Fibroblast of villous mesenchyme (primary cell): ENCODE data around the gene ABCD4. TPM values are rescaled to one million over a fixed set of nuclear protein-coding genes. Genes with fewer than 3 reads are reported as not detected.

ENCODE experiments used
- DNase-seq: peaks from one replicate; pipeline ENCODE4 v3.0.0-alpha.2; 2010; ENCODE audit warnings: low read depth
- H3K4me3 ChIP-seq: 2 replicates; pipeline ENCODE4 v1.5.1; 2011; ENCODE audit warnings: low read depth, mild to moderate bottlenecking, low read length
- total RNA-seq: library from RNA; depleted of rRNA; stranded (reverse); fragments of >200 nt; gene quantifications from 2 replicates; pipeline ENCODE4 v1.2.3, GENCODE V29; 2012
- TF ChIP-seq, protein P1 (sequence below): IDR thresholded peaks from 2 replicates; pipeline ENCODE4 v1.5.1; 2012; ENCODE audit warnings: low read depth, mild to moderate bottlenecking, low read length; ENCODE audit not compliant: insufficient read depth

Gene ABCD4
- total RNA-seq, 1 donor = 25.0 TPM

GRCh38 chr14:74248017-74248416, 54.7 kb downstream of the ABCD4 start:
- no peak for DNase-seq
- TF ChIP-seq, protein P1, sequence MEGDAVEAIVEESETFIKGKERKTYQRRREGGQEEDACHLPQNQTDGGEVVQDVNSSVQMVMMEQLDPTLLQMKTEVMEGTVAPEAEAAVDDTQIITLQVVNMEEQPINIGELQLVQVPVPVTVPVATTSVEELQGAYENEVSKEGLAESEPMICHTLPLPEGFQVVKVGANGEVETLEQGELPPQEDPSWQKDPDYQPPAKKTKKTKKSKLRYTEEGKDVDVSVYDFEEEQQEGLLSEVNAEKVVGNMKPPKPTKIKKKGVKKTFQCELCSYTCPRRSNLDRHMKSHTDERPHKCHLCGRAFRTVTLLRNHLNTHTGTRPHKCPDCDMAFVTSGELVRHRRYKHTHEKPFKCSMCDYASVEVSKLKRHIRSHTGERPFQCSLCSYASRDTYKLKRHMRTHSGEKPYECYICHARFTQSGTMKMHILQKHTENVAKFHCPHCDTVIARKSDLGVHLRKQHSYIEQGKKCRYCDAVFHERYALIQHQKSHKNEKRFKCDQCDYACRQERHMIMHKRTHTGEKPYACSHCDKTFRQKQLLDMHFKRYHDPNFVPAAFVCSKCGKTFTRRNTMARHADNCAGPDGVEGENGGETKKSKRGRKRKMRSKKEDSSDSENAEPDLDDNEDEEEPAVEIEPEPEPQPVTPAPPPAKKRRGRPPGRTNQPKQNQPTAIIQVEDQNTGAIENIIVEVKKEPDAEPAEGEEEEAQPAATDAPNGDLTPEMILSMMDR = no peak
- no peak overlapping the region for H3K4me3 ChIP-seq

DNA sequence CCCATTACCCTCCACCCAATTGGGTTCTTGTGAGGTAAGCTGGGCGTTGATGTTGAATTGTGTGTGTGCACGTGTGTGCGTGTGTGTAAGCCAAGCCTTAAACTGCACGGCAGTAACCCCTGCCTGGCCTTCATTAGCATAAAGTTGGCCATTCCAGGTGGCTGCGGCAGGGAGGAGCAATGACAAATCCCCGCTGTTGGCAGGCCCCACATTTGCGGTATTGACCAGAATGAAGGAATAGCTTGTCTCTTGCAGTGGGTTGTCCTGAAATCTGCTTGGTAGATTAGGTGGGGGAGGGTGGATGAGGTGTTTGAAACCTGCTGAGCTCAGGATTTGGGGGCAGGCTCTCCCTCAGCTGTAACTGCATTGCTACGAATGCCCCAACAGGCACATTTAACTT, 56.2 kb downstream of the ABCD4 start:
- no peak for DNase-seq
- H3K4me3 ChIP-seq = no peak overlapping the region
- TF ChIP-seq, protein P1 = no peak

DNA sequence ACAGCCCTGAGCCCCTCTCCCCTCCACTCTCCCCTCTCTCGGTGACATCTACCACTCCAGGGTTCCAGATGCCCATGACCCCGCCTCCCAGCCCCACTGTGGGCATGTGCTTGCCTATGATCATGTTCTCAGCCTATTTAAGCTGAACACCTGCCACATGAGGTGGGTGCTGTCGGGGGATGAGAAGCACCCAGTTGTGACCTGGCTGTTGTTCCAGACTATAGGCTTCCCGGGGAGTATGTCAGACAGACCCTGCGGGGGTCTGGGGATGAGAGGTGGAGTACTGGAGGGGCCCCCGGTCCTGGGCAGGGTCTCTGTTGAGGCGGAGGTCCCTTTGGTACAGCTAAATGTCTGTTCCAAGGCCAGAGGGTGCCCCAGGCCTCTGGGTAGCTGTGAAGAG, 57.4 kb downstream of the ABCD4 start:
- TF ChIP-seq, protein P1 = no peak
- no peak for DNase-seq
- H3K4me3 ChIP-seq = no peak overlapping the region

GRCh38 chr14:74244115-74244514, 58.6 kb downstream of the ABCD4 start:
- H3K4me3 ChIP-seq = no peak overlapping the region
- TF ChIP-seq, protein P1 = no peak
- no peak for DNase-seq

GRCh38 chr14:74243051-74243450, 59.7 kb downstream of the ABCD4 start:
- no peak for DNase-seq
- no peak overlapping the region for H3K4me3 ChIP-seq
- TF ChIP-seq, protein P1 = no peak

DNA sequence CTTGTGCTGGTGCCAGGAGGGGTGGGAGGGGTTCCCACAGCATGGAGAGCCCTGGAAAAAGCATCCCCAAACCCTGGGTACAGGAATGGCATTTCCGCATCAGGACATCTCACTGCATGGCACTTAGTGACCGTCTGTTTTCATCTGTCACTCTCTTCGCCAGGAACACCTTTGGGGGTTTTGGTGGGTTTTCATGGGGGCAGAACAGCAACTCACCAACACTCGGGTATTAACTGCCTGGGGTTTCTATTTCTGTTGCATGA, 60.0 kb downstream of the ABCD4 start:
- TF ChIP-seq, protein P1 = no peak
- no peak for DNase-seq
- no peak overlapping the region for H3K4me3 ChIP-seq

GRCh38 chr14:74242021-74242779, 60.5 kb downstream of the ABCD4 start:
- no peak overlapping the region for H3K4me3 ChIP-seq
- DNase-seq = no peak
- TF ChIP-seq, protein P1 = no peak
